Diencephalon (tissue), 1 donor: Measurements from ENCODE around the gene TRIM2. TPM values are rescaled to one million over a fixed set of nuclear protein-coding genes. Genes with fewer than 3 reads are reported as not detected.

Experiments used
- small RNA-seq: library from RNA; depleted of rRNA; stranded (forward); fragments of <200 nt; gene quantifications from one replicate; pipeline ENCODE3, GENCODE V24; 2014
- total RNA-seq: library from RNA; depleted of rRNA; stranded (reverse); fragments of >200 nt; gene quantifications from one replicate; pipeline ENCODE4 v1.2.3, GENCODE V29; 2014

The TRIM2 gene
- 749 TPM for total RNA-seq

DNA sequence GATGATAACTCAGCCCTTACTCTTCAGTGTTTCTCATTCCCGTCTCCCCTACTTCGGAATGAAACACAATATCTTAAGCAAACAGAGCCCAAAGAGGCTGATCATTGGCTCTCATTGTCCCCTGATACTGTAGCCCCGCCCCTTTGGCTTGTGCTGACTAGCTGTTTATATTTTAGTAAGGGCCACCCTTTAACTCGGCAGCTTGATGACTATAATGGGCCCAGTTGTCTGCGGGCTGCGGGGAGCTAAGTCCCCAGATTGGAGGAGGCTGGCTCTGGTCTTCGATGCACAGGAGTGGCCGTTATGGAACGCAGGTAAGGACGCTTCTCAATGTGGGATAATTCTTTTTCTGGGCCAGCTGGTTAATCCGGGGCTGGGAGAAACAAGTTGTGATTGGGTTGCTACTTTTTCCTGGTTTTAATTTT, at the start of gene TRIM2:
TSS of gene TRIM2 (plus strand) at position 197 of the 425 bp plus-strand sequence. CDS start at position 285, 88 bp downstream.

GRCh38 chr4:153344131-153345011, 140.1 kb downstream of the TRIM2 start, which contains the start of gene MND1:
Gene MND1, plus strand, starts transcription at chr4:153344688. Its CDS starts 50 bp downstream, at chr4:153344738.

Small RNA genes lying within 50 kb of the gene (small RNA-seq; reads per million reads assigned to genes)
- gene RF00019: not detected
- gene RN7SL419P: not detected
- not detected for gene RNU6-1196P

Other genes with a start within 250 kb of the TRIM2 start
- 9.5 TPM for gene MND1, start 140.2 kb downstream of the TRIM2 start, total RNA-seq